ENCODE data around the gene TULP1.
A peak's percentile ranks its signal among the peaks of the same experiment; 100 is the strongest.

Gene TULP1

DNA sequence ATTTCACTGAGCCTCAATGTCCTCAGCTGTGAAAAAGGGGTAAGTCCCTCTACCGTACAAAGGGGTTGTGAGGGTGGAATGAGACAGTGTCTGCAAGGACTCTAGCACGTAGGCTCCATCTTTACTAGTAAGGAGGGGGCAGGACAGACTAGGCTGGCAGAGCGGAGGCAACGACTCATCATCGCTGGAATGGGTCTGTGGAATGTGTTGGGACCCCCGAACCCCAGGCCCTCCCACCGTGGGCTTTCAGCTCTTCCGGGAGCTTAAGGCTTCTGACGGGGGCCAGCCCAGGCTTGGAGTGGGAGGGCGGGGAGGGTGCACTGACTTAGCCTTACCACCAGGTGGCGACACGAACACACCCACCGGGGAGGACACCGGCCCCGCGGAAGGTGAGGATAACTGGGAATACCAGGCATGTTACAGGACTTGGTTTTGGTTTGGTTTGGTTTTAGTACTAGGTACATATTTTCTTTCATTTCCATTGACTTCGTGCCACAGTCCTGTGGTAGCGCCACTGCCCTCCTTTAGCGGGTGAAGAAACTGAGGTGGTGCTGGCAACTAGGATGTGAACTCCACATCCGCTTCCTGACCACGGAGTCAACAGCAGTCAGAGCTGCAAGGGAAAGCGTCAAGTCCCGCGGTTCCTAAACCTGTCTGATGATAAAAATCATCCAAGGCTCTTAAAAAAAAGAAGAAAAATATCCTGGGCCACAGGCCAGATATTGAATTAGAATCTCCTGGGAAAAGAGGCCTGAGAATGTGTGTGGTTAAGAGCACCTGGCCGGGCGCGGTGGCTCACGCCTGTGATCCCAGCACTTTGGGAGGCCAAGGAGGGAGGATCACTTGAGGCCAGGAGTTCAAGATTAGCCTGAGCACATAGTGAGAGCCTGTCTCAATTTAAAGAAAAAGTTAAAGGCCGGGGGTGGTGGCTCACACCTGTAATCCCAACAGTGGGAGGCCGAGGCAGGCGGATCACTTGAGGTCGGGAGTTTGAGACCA lies 10.3 kb upstream of the TULP1 start:
- TF ChIP-seq YY1 (IDR thresholded peaks at IDR 0.05; ENCODE audit: low read depth), result no peak
- TF ChIP-seq TEAD4 (IDR thresholded peaks at IDR 0.05), result no peak
- no peak for TF ChIP-seq TAF1 (IDR thresholded peaks at IDR 0.05; ENCODE audit: low read depth)
- peak; percentile 96 for TF ChIP-seq RAD21 (IDR thresholded peaks at IDR 0.05; ENCODE audit: low read depth)

DNA sequence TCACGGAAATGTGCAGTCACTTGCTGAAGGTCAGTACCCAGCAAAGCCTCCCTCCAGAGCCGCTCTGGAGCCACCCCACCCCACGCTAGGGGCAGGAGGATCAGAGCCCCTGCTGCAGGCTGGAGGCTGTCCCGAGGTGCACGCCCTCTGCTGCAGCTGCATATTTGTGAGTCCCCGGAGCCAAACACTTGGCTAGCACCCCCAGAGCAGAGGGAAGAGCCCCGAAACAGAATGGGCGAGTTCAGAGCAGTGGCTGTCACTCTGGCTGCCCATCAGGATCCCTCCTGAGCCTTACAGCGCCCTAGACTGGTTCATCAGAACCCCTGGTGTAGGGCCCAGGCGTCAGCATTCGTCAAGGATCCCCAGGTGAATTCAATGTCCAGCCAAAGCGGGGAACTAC lies 9.5 kb upstream of the TULP1 start:
- TF ChIP-seq CEBPB (IDR thresholded peaks at IDR 0.05) (no peak), TAF1 (IDR thresholded peaks at IDR 0.05; ENCODE audit: low read depth) (no peak), TEAD4 (IDR thresholded peaks at IDR 0.05) (no peak), TCF12 (IDR thresholded peaks at IDR 0.05; ENCODE audit: low read depth) (no peak), CREB1 (IDR thresholded peaks at IDR 0.05; ENCODE audit: low read depth) (no peak), FOXM1 (IDR thresholded peaks at IDR 0.05; ENCODE audit: borderline replicate concordance, low read depth) (no peak), NFIC (IDR thresholded peaks at IDR 0.05) (no peak), ZBTB7A (IDR thresholded peaks at IDR 0.05; ENCODE audit: low read depth) (no peak)
- TF ChIP-seq, protein P1, sequence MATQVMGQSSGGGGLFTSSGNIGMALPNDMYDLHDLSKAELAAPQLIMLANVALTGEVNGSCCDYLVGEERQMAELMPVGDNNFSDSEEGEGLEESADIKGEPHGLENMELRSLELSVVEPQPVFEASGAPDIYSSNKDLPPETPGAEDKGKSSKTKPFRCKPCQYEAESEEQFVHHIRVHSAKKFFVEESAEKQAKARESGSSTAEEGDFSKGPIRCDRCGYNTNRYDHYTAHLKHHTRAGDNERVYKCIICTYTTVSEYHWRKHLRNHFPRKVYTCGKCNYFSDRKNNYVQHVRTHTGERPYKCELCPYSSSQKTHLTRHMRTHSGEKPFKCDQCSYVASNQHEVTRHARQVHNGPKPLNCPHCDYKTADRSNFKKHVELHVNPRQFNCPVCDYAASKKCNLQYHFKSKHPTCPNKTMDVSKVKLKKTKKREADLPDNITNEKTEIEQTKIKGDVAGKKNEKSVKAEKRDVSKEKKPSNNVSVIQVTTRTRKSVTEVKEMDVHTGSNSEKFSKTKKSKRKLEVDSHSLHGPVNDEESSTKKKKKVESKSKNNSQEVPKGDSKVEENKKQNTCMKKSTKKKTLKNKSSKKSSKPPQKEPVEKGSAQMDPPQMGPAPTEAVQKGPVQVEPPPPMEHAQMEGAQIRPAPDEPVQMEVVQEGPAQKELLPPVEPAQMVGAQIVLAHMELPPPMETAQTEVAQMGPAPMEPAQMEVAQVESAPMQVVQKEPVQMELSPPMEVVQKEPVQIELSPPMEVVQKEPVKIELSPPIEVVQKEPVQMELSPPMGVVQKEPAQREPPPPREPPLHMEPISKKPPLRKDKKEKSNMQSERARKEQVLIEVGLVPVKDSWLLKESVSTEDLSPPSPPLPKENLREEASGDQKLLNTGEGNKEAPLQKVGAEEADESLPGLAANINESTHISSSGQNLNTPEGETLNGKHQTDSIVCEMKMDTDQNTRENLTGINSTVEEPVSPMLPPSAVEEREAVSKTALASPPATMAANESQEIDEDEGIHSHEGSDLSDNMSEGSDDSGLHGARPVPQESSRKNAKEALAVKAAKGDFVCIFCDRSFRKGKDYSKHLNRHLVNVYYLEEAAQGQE (IDR thresholded peaks at IDR 0.05; ENCODE audit: low read depth), result no peak
- TF ChIP-seq, protein P2, sequence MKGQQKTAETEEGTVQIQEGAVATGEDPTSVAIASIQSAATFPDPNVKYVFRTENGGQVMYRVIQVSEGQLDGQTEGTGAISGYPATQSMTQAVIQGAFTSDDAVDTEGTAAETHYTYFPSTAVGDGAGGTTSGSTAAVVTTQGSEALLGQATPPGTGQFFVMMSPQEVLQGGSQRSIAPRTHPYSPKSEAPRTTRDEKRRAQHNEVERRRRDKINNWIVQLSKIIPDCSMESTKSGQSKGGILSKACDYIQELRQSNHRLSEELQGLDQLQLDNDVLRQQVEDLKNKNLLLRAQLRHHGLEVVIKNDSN (IDR thresholded peaks at IDR 0.05), result no peak

DNA sequence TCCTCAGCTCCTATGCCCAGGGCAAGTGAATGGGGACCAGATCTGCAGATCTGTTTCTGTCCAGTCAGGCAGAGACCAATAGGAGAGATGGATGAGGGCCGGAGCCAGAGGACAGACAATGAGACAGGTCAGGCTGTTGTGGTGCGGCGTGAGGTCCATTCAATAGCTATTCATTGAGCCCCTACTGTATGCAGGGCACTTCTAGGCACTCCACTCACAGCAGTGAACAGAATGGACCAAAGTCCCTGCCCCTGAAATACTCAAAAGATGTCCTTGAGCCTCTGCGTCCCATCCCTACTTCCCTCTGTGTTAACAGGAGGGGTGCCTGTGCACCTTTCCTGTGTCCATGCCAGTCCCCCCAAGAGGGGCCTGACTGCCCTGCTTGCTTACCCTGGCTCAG lies 8.5 kb upstream of the TULP1 start:
- no peak for TF ChIP-seq TAF1 (IDR thresholded peaks at IDR 0.05; ENCODE audit: low read depth)
- no peak for TF ChIP-seq RAD21 (IDR thresholded peaks at IDR 0.05; ENCODE audit: low read depth)
- TF ChIP-seq, protein P3, sequence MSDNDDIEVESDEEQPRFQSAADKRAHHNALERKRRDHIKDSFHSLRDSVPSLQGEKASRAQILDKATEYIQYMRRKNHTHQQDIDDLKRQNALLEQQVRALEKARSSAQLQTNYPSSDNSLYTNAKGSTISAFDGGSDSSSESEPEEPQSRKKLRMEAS (IDR thresholded peaks at IDR 0.05), result no peak
- no peak for TF ChIP-seq NFIC (IDR thresholded peaks at IDR 0.05)
- no peak for TF ChIP-seq ZBTB7A (IDR thresholded peaks at IDR 0.05; ENCODE audit: low read depth)
- TF ChIP-seq CEBPB (IDR thresholded peaks at IDR 0.05), result no peak
- TF ChIP-seq FOXM1 (IDR thresholded peaks at IDR 0.05; ENCODE audit: borderline replicate concordance, low read depth), result no peak
- no peak for TF ChIP-seq YY1 (IDR thresholded peaks at IDR 0.05; ENCODE audit: low read depth)
- TF ChIP-seq TEAD4 (IDR thresholded peaks at IDR 0.05), result no peak
- TF ChIP-seq EP300 (IDR thresholded peaks at IDR 0.05; ENCODE audit: borderline replicate concordance), result no peak
- no peak for TF ChIP-seq EGR1 (IDR thresholded peaks at IDR 0.05)

DNA sequence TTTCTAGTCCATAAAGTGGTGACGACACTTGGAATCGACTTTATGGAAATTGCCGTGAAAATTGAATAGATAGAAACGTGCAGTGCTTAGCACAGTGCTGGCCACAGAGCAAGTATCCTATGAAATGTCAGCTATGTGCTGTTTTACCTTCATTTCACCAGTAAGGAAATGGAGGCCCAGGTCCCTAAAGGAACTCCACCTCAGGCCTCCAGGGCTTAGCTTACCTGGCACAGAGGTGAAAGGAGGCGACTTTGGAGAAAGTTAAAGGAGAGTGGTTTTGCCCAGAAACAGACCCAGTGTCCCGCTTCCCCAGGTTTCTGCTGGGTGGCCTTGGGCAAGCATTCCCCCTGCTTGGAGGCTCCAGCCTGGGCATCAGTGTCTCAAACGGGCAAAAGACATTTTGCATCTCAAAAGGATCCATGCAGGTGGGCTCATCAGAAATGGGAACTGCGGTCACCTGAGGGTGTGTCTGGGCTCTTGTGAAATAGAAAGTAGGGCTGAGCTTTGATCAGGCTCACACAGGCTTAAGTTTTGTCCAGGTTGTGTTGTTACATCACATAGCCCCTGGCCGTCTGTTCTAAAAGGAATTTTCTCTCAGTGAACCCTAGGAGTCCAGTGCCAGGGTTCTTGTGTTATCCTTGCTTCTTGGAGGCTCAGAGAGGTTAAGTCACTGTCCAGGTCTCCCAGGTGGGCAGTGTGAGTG lies 6.8 kb upstream of the TULP1 start:
- TF ChIP-seq TEAD4 (IDR thresholded peaks at IDR 0.05), result no peak
- TF ChIP-seq TAF1 (IDR thresholded peaks at IDR 0.05; ENCODE audit: low read depth), result no peak
- no peak for TF ChIP-seq YY1 (IDR thresholded peaks at IDR 0.05; ENCODE audit: low read depth)
- TF ChIP-seq, protein P3 (IDR thresholded peaks at IDR 0.05), result no peak
- TF ChIP-seq CEBPB (IDR thresholded peaks at IDR 0.05), result no peak
- TF ChIP-seq EP300 (IDR thresholded peaks at IDR 0.05; ENCODE audit: borderline replicate concordance), result no peak
- no peak for TF ChIP-seq ZBTB7A (IDR thresholded peaks at IDR 0.05; ENCODE audit: low read depth)
- no peak for TF ChIP-seq EGR1 (IDR thresholded peaks at IDR 0.05)
- no peak for TF ChIP-seq TCF12 (IDR thresholded peaks at IDR 0.05; ENCODE audit: low read depth)
- TF ChIP-seq FOXM1 (IDR thresholded peaks at IDR 0.05; ENCODE audit: borderline replicate concordance, low read depth), result no peak
- no peak for TF ChIP-seq CREB1 (IDR thresholded peaks at IDR 0.05; ENCODE audit: low read depth)
- TF ChIP-seq, protein P2 (IDR thresholded peaks at IDR 0.05), result no peak
- no peak for TF ChIP-seq RAD21 (IDR thresholded peaks at IDR 0.05; ENCODE audit: low read depth)
- no peak for TF ChIP-seq NFIC (IDR thresholded peaks at IDR 0.05)

DNA sequence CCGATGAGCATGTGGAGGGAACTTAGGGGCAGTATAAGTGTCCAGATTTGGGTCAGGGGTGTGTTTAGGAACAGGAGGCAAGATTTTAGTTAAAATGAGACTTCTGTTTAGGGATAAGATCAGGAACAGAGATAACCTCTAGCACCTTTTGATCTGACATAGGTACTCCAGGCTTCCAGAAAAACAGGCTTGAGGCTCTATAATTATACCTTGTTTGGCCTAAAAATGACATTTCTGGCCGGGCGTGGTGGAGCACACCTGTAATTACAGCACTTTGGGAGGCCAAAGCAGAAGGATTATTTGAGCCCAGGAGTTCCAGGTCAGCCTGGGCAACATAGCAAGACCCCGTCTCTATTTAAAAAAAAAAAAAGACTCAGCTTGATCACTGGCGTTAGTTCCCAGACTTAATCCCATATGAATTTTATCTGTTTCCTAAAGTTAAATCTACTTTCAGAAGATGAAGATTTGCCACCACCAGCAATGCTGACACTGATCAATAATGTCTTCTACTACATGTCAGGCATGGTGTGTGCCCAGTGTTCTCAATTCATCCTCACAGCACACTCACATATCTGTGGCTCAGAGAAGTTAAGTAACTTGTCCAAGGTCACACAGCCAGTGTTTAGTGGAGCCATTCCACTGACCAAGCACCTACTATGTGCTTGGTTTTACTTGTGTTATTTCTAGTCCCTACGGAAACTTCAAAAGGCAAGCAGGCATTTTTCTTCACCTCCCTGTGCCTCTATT lies 6.0 kb upstream of the TULP1 start:
- TF ChIP-seq, protein P1 (IDR thresholded peaks at IDR 0.05; ENCODE audit: low read depth), result no peak
- TF ChIP-seq TAF1 (IDR thresholded peaks at IDR 0.05; ENCODE audit: low read depth) (no peak), TEAD4 (IDR thresholded peaks at IDR 0.05) (no peak), EP300 (IDR thresholded peaks at IDR 0.05; ENCODE audit: borderline replicate concordance) (no peak), NFIC (IDR thresholded peaks at IDR 0.05) (no peak), CEBPB (IDR thresholded peaks at IDR 0.05) (no peak), CREB1 (IDR thresholded peaks at IDR 0.05; ENCODE audit: low read depth) (no peak), YY1 (IDR thresholded peaks at IDR 0.05; ENCODE audit: low read depth) (no peak)

Measured in Ishikawa (cell line).